HG02938 (cell line): ENCODE data around the gene LCLAT1.
"Not testable (repeated sequence)": the region's sequence is repeated elsewhere in the genome, so short reads cannot be mapped to it uniquely, and the experiment has no call there.

Source experiments
- ATAC-seq: cut with Tn5 transposase; IDR thresholded peaks from one replicate; pipeline ENCODE4 v1.9.1; 2021; ENCODE audit warnings: mild to moderate bottlenecking, moderate library complexity; ENCODE audit not compliant: unreplicated experiment

Gene LCLAT1

DNA sequence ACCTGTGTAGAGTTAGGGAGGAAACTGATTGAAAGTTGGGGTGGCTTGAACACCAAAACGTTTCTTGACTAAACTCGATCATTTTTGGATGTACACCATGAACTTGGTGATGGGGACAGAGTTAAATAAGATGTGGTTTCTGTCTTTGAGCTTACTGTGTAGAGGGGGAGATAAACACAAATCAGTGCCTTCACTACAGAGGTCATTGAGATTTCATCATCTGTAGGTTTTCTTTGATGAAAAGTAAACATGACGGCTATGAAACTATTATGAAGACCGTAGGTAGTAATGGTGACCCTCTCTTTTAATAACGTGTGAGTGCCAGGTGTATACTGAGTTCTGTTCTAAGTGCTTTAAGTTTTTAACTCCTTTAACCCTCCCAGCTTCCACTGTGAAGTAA lies 6.5 kb downstream of the LCLAT1 start:
- ATAC-seq: no peak

DNA sequence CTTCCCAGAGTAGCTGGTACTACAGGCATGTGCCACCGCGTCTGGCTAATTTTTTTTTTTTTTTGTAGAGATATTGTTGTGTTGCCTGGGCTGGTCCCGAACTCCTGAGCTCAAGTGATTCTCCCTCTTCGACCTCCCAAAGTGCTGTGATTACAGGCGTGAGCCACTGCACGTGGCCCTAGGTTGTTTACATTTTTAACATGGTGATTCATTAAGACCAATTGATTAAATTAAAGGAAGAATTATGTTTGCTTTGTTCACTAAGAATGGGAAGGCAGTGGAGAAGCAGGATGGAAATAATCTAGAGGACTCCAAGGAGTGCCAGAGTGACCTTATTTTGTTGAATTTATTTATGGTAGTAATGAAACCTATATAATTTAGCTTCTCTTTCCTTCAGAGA lies 7.5 kb downstream of the LCLAT1 start:
- ATAC-seq: no peak

DNA sequence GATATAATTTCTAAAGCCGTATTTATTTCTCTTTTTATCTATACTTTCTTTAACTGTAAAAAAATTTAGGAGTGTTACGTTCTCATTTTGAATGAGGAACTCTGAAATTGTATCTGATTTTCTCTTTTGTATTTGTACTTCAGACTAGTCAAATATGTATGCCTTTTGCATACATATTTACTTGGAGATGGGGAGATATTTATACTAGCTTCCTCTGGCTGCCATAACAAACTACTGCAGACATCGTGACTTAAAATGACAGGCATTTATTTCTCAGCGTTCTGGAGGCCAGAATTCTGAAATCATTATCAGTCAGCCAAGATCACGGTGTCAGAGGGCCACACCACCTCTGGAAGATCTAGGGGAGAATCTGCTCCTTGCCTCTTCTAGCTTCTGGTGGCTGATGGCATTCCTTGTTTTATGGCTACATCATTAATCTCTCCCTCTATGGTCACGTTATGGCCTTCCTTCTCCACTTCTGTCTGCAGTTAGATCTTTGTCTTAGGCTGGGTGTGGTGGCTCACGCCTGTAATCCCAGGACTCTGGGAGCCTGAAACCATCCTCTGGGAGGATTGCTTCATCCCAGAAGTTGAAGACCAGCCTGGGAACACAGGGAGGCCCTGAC lies 8.2 kb downstream of the LCLAT1 start:
- ATAC-seq: no peak

DNA sequence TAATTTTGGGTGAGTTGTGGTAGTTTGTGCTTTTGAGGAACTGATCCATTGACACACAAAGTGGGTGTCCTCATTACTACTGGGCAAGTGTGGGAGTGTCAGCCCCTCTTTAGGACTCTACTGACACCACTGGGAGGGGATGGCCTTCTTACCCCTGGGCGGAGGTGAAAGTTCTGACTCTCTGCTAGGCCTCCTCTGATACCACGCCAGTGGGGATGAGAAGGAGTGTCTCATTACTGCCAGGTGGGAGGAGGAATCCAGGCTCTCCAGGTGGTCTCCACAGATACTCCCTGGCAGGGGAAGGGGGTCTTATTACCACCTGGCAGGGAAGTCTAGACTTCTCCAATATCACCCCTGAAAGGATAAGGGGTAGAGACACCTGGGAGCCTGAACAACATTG lies 9.1 kb downstream of the LCLAT1 start:
- ATAC-seq: no peak

DNA sequence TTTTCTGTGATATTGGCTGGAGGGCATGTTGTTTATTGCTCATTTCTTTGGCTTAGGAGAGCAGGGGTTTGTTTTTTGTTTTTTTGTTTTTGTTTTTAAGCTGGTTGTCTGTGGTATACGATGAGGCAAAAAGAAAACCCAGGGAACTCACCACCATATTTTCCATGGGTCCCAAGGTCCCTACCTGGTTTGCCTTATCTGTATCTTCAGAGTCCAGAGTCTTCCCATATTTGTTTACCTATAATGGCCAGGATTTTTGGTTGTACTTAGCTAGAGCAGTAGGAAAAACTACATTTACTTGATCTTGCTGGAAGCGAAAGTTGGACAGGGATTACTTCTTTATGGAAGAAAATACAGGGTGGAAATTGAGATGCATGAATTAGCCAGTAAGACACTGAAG lies 9.5 kb downstream of the LCLAT1 start:
- no peak for ATAC-seq

DNA sequence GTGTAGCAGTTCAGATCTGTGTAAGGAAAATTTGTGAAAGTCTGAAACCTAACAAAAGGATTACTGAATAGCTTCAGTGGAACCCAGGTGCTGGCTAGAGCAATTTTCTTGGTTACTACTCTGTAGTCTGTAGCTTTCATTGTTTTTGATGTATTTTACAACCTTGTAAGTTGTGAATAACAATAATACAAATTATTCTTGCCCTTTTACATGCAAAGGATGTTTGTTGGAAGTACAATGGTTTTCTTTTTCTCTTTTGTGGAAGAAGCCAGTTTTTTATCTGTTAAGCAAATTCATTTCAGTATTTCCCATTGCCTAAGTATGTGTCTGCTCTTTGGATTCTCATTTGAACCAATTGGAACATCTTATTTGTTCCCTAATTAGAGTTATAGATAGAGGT lies 10.2 kb downstream of the LCLAT1 start:
- no peak for ATAC-seq

DNA sequence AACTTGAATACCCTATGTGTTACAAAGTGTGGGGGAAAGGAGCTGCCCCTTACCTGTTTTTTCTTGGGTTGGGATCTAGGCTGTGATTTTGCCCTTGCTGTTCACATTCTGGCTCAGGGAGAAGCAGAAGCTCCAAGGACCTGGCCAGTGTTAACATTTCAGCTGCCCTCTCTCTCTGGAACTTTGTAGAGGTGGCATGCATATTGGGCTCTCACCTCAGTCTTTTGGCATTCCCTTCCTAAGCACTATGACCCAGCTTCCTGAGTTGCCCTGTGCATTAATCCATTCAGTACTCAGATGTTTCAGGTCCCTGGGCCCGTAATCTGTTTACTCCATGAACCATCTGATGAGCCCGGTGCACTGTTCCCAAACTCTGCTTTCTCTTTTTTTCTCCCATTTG lies 12.1 kb downstream of the LCLAT1 start:
- no peak for ATAC-seq

DNA sequence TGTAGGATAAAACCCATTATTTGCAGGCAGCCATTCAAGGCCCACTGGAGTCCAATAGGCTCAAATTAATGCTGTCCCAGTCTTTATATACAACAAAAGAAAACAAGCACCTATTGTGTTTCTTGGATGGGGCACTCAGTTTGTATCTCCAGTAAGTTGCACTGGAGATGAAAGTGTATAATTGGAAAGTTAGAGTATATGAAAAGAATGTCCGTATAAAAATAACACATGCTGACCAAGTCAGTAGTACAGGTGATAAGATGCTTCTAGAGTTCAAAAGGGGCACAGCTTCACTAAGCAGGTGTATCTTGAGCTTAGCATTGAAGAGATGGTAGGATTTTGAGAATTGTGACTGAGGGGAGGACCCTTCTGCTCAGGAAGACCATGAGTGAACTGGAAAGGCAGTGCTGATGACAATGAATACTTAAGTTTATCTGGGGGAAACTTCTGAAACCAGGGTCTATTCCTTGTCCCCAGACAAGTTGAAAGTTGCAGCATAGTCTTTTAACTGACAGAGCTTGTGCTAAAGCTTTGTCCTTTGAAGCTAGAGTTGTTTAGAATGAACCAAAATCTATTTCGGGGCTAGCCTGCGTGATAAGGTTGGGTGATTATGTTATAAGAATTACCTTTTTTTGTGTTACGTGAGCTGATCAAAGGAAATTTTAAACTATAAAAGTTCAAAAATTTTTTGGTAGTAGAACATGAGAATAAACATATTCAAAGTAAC lies 15.2 kb downstream of the LCLAT1 start:
- no peak for ATAC-seq

DNA sequence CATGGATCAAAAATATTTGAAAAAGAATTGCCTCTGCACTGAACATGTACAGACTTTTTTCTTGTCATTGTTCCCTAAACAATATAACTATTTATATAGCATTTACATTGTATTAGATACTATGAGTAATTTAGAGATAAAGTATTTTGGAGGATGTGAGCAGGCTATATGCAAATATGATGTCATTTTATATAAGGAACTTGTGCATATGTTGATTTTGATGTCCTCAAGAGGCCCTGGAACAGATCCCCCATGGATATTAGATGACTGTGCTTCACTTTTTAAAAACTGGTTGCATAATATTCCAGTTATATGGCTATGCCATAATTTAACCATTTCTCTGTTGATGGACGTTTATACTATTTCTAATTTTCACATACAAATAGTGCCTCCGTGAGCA lies 16.5 kb downstream of the LCLAT1 start:
- ATAC-seq: no peak

DNA sequence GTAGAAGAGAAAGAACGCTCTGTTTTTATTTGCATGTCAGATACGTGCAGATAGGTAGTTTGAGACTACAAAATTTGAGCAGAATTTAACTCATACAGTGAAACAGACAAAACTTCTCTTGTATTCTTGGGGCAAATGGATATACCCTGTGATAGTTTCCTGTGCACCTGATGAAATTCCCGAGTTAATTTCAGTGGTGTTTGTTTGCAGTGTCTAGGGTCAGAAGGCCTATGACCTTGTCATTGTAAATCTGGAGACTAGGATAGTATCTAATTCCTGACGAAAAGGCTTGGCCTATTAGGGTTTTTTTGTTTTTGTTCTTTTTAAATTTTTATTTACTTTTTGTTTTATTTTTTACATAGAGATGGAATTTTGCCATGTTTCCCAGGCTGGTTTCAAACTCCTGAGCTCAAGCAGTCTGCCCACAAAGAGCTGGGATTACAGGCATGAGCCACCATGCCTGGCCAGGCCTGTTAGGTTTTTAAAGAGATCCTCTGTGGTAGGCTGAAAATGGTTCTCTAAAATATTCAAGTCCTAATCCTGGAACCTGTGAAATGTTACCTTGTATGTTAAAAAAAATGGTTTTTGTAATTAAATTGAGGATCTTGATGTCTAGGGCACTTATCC lies 17.6 kb downstream of the LCLAT1 start:
- ATAC-seq: no peak

DNA sequence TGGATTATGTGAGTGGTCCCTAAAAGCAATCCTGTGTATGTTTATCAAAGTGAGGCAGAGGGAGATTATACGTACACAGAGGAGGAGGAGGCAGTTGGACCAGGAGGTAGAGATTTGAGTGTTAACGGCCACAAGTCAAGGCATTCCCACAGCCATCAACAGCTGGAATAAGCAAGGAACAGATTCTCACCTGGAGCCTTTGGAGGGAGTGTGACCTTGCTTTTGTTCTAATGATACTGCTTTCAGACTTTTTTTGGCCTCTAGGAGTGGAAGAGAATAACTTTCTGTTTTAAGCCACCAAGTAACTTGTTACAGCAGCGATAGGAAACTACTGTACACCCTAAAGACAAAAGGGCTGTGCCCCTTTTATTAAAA lies 18.1 kb downstream of the LCLAT1 start:
- ATAC-seq: no peak

DNA sequence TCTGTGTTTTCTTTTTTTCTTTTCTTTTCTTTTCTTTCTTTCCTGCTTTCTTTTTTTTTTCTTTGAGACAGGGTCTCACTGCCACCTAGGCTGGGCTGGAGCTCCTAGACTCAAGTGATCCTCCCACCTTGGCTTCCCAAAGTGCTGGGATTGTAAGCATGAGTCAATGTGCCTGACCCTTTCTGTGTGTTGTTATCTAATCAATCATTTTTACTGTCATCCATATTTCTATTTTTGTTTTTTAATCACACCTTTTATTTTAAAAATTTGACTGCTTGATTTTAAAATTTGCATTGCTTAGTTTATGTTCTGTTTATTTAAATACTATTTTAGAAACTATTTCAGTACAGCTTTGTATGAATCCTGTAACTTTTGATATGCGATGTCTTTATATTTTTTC lies 19.2 kb downstream of the LCLAT1 start:
- no peak for ATAC-seq

DNA sequence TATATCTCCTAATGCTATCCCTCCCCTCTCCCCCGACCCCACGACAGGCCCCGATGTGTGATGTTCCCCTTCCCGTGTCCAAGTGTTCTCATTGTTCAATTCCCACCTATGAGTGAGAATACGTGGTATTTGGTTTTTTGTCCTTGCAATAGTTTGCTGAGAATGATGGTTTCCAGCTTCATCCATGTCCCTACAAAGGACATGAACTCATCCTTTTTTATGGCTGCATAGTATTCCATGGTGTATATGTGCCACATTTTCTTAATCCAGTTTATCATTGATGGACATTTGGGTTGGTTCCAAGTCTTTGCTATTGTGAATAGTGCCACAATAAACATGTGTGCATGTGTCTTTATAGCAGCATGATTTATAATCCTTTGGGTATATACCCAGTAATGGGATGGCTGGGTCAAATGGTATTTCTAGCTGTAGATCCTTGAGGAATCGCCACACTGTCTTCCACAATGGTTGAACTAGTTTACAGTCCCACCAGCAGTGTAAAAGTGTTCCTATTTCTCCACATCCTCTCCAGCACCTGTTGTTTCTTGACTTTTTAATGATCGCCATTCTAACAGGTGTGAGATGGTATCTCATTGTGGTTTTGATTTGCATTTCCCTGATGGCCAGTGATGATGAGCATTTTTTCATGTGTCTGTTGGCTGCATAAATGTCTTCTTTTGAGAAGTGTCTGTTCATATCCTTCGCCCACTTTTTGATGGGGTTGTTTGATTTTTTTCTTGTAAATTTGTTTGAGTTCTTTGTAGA lies 20.2 kb downstream of the LCLAT1 start:
- not testable (repeated sequence) for ATAC-seq

DNA sequence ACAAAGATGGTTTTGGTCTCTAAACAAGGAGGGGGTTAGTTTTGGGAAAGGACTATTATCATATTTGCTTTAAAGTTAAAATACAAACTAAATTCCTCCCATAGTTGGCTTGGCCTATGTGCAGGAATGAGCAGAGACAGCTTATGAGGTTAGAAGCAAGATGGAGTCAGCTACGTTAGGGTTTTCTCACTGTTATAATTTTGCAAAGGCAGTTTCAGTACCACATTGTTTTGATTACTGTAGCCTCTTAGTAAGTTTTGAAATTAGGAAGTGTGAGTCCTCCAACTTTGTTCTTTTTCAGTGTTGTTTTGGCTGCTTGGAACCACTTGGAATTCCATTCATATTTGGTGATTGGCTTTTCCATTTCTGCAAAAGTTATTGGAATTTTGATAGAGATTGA lies 23.4 kb downstream of the LCLAT1 start:
- no peak for ATAC-seq

DNA sequence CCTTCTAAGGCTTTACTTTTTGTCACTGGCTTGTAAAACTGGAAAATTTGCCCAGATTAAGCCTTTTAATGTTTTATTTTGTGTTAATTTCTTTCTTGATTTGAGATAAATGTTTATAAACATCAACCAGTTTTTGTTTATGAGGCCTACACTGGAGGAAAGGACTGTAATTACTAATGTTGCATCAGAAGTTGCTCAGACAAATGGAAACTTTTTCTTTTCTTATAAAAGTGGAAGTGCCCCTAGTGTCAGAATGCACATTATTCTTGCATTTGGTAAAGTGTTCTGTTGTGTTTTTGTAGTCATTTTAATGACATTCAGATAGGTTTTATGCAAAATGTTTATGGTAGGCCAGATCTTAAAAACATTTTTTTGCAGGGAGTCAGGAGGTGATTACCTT lies 25.3 kb downstream of the LCLAT1 start:
- no peak for ATAC-seq

DNA sequence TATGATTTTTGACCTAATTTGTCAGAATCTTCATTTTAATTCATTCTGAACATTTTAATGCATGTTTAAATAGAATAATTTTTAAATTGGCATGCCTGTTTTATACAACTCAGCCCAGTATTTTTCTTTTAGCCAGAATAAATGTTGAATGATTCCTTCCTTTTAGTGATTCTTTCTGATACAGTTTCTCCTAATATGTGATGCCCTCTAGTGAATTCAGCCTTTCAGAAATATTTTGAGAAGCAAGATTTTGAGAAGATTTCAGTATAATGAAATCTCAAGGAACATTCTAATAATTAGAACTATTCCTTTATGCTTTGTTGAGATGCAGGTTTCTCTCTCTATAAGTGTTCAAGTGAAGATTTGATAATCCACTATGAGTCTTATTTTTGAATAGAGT lies 28.5 kb downstream of the LCLAT1 start:
- ATAC-seq: no peak

DNA sequence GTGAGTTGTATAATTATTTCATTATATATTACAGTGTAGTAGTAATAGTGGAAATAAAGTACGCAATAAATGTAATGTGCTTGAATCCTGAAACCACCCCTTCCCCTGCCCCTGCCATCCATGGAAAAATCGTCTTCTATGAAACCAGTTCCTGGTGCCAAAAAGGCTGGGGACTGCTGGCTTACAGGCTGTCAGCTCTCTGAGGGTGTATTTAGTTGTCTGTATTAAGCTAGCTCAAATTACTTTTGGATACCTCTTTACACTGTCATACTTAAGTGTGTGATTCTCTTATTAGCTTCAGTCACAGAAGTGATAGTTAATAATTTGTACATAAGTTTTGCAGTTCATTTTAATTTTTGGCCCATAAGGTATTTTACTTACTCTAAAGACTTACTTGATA lies 29.6 kb downstream of the LCLAT1 start:
- ATAC-seq: no peak

DNA sequence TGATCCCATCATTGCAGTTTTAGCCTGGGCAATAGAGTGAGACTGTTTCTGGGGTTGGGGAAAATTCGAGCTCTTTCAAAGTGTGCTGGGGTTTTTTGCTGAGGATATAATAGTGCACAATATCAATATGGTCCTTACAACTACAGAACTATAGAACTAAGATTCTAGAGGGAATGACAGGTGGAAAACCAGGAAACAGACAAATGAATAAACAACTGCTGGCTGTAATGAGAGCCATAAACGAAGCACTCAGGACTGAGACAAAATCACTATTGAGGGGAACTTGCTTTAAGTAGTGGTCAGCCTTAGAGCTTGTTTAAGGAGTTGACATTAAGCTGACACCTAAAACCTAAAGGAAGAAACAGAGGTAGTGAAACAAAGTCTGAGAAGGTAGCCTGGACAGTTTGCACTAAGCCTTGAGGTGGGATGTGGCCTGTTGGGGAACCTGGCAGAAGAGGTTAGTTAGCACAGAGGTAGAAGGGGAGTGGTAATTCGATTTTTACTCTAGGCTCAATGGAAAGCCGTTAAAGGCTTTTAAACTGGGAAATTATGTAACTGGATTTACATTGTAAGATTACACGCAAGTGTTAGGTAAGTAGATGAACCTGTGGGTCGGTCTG lies 33.8 kb downstream of the LCLAT1 start:
- no peak for ATAC-seq

DNA sequence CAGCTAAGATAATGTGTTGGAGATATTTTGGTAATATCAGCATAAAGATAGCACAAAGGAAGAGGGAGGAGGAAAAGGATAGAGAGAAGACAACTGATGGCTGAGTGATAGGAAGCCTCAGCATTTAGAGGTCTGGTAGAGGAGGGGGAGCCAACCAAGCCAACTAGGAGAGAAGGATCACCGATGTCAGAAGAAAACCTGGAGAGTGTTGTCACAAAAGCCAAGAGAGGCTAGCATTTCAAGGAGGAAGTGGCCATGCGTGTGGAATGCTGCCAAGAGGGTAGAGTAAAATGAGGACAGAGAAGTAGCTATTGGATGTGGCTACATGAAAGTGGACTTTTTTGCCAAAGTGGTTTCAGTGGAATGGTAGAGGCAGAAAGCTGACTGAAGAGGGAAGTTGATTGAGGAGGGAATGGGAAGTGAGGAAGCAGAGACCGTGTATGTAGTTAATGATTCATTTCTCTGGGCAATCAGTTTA lies 34.3 kb downstream of the LCLAT1 start:
- no peak for ATAC-seq

DNA sequence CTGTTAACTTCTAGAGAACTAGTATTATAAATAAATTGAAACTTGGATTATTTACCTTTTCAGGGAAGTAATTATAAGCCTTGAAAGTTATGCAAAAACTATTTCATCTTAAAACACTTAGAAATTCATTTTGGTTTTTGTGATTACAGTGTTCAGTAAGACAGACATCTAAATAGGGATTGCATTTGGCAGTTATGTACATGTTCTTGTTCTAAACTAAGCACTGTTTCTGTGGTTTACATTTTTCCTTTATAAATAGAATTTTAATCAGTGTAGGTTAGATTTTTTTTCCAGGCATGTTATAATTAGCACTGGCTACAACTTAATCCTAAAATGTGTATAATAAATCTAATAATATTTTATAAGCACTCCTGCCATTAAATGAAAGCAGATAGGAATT lies 35.0 kb downstream of the LCLAT1 start:
- no peak for ATAC-seq

DNA sequence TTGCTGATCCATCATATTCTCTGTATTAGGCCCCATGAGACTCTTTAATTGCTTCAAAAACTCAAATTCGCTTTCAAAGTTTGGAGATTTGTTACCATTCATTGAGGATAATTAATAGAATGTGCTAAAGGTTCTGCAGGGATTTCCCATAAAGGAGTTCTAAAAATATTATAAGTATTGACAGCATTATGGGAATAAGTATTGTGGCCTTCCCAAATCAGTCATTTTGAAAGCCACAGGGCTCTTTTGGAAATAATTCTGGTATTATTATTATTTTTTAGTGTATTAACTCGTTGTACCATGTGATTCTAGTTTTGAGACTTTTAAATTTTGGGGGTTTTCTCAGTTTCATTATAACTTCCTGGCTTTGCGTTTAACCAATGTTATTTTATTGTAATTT lies 37.1 kb downstream of the LCLAT1 start:
- no peak for ATAC-seq
